ENCODE results near the gene GRHPR.
A peak's percentile ranks its signal among the peaks of the same experiment; 100 is the strongest.
"Not testable (repeated sequence)": the region's sequence is repeated elsewhere in the genome, so short reads cannot be mapped to it uniquely, and the experiment has no call there.

The GRHPR gene

DNA sequence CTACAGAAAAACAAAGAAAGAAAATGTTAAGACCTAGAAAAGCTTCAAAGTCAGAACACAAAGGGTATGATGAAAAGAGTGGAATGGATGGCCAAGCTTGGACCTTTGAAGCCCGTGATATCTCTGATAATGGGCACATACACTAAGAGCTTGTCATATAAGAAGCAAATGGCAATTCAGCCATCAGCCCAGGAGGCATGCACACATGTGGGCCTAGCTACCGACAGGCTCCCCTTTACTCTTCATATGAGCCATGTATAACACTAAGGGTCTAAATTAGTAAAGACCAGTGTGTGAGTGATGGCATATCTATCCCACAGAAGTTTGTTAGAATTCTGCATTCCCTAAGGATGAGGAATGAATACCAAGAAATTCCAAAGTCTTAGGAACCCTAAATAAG lies 20.1 kb downstream of the GRHPR start:
- no peak for DNase-seq
- intact Hi-C loops (cut with DNase I): no loop called here

DNA sequence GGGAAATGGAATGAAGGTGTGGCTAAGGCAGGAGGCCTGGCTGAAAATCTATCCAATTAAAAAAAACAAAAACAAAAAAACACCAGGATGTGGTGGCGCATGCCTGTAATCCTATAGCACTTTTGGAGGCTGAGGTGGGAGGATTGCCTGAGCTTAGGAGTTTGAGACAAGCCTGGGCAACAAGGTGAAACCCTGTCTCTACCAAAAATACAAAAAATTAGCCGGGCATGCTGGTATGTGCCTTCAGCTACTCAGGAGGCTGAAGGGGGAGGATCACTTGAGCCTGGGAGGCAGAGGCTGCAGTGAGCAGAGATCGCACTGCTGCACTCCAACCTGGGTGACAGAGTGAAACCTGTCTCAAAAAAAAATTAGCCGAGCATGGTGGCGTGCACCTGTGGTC lies 21.1 kb downstream of the GRHPR start:
- intact Hi-C loops (cut with DNase I): no loop called here
- DNase-seq: peak in 1 of 10 donors; percentile 27

DNA sequence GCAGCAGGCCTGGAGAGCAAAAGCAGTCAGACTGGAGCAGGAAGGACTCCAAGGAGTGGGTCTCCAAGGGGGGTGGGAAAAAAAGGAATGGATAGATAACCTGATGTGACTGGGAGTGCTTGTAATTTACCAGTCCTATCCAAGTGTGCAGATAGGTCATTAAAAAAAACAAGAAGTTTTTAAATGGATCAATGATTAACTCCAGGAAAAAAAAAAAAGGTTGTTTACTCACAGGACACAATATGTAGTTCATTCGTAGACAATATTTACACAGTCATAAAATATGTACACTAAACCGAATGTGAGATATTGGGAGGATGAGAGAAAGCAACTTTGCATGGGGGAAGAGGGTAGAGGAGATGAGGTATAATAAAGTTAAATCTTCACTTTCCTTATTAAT lies 22.4 kb downstream of the GRHPR start:
- intact Hi-C loops (cut with DNase I): no loop called here
- no peak for DNase-seq

DNA sequence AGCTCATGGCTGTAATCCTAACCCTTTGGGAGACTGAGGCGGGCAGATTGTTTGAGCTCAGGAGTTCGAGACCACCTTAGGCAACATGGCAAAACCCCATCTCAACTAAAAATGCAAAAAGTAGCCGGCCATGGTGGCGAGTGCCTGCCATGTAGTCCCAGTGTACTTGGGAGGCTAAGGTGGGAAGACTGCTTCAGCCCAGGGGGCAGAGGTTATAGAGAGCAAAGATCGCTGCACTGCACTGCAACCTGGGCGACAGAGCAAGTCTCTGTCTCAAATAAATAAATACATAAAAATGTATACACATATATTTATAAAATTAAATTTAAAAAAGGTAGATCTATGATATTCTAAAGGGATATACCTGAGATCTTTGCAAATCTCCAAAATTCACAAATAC lies 23.3 kb downstream of the GRHPR start:
- intact Hi-C loops (cut with DNase I): no loop called here
- no peak for DNase-seq

DNA sequence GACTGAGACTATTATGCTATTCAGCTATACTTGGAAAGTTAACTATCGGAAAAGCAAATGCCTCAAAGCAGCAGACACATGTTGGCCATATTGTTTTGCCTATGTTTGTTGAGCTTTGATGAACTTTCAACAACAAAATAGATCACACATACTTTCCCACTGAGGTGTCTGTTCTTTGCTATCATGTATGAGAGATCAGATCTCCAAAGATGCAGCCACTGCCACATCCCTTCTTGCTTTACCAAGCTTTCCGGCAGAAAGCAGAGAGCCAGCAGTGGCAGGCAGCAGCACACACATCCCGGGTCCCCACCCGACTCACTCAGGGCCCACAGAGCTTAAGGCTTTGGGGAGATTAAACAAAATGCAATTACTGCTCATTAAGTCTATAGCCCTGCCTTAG lies 23.9 kb downstream of the GRHPR start:
- intact Hi-C loops (cut with DNase I): no loop called here
- DNase-seq: no peak

DNA sequence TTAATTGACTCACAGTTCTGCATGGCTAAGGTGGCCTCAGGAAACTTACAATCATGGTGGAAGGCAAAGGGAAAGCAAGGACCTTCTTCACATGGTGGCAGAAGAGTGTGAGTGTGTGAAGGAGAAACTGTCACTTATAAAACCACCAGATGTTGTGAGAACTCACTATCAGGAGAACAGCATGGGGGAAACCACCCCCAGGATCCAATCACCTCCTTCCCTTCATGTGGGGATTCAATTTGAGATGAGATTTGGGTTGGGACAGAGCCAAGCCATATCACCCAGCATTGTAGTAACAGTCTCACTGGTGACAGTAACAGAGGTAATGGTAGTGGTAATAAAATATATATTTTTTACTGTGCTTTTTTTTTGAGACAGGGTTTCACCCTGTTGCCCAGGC lies 24.6 kb downstream of the GRHPR start:
- DNase-seq: no peak
- intact Hi-C loops (cut with DNase I): no loop called here

DNA sequence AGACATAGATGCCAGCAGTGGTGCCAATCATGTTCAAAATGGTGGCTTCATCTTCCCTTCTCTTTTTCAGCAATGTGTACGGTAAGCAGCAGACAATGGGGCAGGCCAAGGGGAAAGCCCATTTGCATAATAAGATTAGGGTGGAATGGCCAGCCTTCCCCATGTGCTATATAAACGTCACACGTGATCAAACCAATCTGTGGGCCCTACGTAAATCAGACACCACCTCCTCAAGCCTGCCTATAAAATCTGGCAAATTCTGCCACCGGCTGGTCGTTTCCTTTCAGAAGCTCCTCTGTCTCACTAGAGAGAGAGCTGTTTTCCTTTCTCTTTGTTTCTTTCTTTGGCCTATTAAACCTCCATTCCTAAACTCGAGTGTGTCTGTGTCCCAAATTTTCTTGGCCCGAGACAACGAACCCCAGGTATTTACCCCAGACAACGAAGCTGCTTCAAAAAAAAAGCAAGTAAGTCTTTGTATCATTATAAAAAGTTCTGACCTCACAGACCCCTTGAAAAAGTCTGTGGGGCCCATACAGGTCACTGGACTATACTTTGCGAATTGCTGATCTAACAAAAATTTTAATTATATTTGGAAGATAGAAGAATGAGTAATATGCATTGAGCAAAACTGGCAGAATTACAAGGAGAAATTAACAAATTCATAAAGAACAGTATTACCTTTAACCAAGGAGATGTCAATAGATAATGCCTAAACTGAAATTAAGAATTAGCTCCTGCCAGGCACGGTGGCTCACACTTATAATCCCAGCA lies 27.6 kb downstream of the GRHPR start:
- intact Hi-C loops (cut with DNase I): loop anchor here (2.0 kb wide), 1 partner anchor 35 kb away; no protein-coding TSS in a partner anchor
- peak in 5 of 10 donors; percentile 51 to 93 (median 60) for DNase-seq

DNA sequence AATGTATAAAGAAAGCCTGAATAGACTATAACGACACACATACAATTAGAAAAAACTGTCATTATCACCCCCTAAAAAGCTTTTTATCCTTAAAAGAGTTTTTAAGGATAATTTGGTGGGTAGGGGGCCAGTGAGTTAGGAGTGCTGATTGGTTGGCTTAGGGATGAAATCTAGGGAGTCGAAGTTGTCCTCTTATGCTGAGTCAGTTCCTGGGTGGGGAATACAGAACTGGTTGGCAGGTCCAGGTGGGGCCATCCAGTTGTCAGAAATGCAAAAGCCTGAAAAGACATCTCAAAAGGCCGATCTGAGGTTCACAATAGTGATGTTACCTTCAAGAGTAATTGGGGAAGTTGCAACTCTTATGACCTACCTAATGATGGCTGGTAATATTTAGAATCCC lies 29.1 kb downstream of the GRHPR start:
- DNase-seq: no peak
- intact Hi-C loops (cut with DNase I): loop anchor here (2.0 kb wide), 1 partner anchor 37 kb away; no protein-coding TSS in a partner anchor

DNA sequence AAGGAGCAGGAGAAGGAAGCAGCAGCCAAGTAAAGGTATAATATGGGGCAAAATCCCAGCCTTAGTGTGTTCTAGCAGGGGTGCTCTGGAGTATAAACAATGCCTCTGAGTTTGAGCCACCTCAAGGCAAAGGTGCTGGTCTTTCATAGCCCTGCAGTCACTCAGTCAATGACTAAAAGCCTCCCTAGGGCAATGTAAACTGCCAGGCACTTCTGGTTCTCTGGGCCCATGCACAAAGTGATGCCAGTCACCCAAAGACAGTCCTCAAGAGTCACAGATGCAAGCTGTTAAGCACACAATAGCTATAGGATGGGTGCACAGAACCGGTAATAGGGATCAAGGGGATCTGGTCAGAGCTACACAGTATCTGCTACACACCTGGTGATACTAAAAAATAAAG lies 30.1 kb downstream of the GRHPR start:
- no peak for DNase-seq
- intact Hi-C loops (cut with DNase I): no loop called here

DNA sequence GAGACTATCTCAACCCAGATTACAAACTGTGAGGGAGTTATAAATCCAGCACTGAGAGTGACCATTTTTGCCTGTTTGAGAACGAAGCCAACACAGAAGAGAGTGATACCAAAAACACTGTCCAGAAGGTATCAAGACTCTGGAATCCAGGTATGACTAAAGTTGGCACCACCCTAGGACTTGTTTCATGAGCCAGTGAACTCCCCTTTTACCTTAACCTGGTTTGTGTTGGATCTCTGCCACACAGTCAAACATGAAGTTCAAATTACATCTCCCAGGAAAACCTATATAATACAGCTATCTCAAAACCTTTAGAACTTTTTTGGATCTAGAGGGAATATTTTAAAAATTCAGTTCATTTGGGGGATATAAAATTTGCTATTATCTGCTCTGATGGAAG lies 31.3 kb downstream of the GRHPR start:
- DNase-seq: no peak
- intact Hi-C loops (cut with DNase I): no loop called here

DNA sequence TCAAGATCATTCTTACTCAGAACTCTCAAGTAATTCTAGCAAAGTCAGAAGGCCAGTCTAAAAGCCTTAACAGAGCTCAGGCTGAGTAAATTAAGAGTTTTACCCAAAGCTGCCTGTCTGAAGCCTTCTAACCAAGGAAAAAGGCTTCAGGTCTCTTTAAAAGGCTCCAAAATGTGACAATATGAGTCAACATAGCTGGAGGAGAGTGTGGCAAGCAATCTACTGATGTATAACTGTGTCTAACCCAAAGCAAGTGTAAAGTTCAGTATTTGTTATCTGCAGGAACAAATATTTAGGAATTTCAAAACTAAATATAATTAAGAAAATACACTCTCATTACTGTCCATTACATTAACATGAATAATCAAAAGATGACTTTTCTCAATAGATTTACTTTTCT lies 31.7 kb downstream of the GRHPR start:
- intact Hi-C loops (cut with DNase I): no loop called here
- DNase-seq: no peak

DNA sequence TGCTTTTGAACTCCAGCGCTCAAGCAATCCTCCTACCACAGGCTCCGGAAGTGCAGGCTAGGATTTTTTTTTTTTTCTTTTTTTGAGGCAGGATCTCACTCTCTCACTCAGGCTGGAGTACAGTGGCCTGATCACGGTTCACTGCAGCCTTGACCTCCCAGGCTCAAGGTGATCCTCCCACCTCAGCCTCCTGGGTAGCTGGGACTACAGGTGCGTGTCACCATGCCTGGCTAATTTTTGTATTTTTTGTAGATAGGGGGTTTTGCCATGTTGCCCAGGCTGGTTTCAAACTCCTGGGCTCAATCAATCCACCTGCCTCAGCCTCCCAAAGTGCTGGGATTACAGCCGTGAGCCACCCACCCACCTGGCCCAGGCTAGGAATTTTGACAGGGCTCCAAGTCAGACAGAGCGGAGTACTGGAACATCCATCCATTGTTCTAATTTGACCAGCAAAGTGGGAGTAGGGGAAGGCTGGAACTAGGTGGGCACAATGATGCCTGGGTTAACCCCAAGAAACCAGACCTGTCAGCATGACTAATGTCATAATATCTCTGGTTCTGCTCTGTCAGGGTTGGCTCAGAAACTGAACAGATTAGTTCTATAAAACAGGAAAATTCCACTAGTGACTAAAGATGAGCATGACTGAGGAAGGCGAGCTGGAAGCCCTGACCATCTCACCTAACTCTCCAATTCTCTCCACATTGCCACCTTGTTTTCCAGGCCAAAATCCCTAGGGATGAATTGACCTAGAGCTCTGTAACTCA lies 33.6 kb downstream of the GRHPR start:
- intact Hi-C loops (cut with DNase I): no loop called here
- DNase-seq: no peak

DNA sequence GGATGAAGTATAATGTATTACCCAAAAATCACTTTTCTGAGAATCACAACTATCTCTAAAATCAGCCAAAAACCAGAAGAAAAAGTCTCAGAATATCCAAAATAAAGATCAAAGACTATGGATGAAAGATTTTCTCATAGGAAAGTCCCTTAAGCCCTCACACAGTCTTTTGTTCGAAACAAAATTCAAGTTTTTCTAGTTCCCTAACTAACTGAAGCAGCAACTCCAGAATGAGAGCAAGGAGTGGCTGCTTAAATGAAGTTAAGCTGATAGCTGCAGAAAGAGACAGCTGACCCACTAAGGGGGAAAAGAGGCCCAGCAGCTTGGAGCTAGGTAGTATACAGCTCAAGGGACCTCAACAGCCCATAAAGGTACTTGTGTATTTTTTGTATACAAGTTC lies 34.3 kb downstream of the GRHPR start:
- intact Hi-C loops (cut with DNase I): no loop called here
- DNase-seq: no peak

DNA sequence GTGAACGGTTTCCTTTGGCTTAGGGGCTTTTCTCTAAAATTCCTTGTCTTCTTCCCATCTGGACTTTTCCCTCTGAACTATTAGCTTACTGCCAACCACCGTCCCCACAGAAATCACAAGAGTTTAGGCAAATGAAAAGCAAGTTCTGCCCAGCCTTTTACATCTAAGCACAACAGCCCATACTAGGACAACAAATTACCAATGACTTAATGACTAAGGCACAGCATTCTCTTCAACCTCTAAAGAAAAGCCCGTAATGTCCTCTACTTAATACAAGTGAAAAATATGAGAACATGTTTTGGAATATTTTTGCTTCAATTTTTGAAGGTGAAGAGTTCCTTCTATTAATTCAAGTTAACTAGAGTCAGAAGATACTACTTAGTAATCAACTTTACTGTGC lies 41.5 kb downstream of the GRHPR start:
- intact Hi-C loops (cut with DNase I): no loop called here
- DNase-seq: no peak

DNA sequence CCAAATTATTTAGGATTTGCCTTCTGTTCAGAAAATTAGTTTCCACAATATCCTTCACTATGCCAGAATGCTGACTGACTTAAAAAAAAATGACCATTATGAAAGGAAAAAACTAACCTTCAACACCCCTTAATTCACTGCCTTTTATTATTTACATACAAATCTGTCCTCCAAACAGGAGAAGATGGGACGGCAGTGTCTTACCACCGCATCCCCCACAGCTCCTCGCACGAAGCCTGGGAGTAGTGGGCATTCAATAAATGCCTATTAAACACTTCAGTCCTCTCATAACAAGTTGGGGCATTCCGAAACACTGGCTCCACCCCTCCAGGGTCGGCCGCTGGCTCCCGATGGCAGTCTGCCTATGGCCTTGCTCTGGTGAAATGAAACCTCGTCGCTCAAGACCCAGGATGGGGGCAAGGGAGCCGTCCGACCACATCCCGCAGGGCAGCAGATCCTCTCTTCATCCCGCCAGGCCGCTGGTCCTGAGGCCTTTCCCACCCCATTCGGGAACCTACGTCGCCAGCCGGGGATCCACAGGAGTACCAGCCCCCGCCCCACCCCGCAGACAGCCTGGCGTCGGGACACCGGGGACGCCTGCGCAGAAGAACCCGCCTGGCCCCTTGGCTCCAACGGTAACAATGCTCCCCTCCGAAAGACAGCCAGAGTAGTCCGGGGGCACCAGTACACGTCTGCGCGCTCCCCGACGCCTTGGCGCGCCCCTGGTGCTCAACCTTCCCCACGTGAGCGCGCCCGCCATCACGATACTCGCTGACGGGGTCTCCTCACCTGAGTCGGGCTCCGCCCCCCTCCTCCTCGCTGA lies 42.1 kb downstream of the GRHPR start:
- DNase-seq: peak; percentile 57 to 95 (median 70)
- intact Hi-C loops (cut with DNase I): no loop called here

DNA sequence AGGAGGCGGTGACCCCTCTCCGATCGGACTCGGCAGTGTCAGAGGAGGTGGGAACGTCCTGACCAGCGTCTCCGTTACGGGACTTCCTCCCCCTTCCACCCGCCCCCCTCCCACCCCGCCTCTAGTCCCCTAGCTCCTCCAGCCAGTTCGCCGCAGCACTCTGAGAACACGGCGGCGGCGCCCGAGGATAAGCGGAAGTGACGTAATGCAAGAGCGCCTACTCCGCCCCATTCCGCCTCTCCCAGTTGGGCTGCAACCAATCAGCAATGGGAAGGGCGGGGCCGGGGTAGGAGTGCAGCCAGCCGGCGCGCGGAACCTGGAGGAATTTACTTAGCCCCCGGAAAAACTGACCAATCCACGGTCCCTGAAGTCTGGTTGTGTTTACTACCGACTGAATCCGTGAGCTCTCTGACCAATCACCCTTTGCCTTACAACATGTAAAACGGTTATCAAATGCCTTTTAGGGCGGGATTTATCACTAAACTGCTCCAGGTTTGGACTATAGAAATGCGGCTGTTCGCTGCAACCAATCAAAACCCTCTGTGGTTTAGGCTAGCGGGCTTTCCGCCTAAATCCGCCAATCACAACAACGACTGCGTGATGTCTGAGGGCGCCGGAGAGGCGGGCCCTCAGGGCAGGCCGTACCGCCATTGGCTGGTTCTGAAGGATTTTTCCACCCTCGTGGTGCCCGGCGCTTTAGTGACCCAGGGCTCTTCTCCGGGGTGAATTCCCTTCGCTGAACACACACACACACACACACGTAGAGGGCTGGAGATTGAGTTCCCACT lies 42.9 kb downstream of the GRHPR start, which contains the start of gene ZBTB5:
Gene ZBTB5, minus strand, starts transcription at position 202 of the 788 bp plus-strand sequence. CDS start 22,899 bp downstream, outside the sequence.
- DNase-seq: peak; percentile 99 to 100 (median 100)
- intact Hi-C loops (cut with DNase I): no loop called here

DNA sequence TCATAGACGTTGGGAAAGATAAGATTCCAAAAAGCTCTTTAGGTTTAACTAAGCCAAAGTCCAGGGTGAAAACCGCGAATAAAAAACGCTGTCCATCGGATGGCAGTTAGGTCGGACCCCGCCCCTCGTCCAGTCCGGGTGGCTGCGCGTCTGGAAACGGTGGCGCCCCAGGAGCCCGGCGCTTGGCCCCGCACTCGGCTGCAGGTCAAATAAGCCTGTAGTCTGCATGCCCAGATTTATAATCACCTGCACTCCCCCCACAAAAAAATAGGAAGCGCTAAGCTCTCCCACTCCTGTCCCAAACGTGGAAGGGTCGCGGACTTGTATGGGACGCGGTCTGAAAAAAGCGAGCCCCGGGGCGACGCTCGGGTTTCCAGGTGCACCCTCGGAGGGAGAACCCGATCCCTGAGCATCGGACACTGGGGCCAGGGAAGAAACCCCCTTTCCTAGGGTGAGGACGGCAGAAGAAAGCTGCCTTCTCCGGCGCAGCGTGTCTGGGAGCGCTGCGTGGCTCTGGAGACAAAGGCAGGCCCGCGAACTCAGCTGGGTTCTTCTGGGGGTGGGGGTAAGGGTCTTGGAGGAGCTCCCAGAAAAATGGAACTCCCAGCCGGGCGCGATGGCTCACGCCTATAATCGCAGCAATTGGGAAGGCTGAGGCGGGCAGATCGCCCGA lies 43.7 kb downstream of the GRHPR start:
- peak; percentile 29 to 96 (median 70) for DNase-seq
- intact Hi-C loops (cut with DNase I): no loop called here

DNA sequence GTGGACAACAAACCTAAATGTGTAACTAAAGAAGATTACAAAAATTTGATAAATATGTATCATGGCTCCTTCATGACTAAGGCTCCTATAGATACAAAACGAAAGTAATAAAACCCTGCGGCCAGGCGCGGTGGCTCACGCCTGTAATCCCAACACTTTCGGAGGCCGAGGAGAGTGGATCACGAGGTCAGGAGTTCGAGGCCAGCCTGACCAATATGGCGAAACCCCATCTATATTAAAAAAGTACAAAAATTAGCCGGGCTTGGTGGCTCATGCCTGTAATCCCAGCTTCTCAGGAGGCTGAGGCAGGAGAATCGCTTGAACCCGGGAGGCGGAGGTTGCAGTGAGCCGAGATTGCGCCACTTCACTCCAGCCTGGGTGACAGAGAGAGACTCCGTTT lies 45.0 kb downstream of the GRHPR start:
- not testable (repeated sequence) for DNase-seq

DNA sequence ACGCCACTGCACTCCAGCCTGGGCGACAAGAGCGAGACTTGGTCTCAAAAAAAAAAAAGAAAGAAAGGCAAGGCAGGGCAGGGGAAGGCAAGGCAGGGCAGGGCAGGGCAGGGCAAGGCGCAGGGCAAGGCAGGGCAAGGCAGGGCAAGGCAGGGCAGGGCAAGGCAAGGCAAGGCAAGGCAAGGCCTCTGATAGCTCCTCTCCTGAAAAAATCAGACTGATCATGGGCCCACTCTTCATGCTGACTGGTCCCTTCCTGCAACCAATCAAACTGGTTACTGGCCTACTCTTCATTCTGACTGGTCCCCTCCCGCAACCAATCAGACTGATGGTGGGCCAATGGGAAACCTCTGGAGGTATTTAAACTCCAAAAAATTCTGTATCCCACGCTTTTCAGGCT lies 46.1 kb downstream of the GRHPR start:
- intact Hi-C loops (cut with DNase I): no loop called here

More for the DNA sequence above, 45.0 kb downstream of the GRHPR start:
- intact Hi-C loops (cut with DNase I): not testable (repeated sequence)

More for the DNA sequence above, 46.1 kb downstream of the GRHPR start:
- DNase-seq: no peak
